Activated naive CD8-positive, alpha-beta T cell treated with anti-CD3 and anti-CD28 coated beads for 36 hours (primary cell): ENCODE results near the gene KIAA1217. TPM values are rescaled to one million over a fixed set of nuclear protein-coding genes. Genes with fewer than 3 reads are reported as not detected.

Source experiments
- DNase-seq: peaks from one replicate; pipeline ENCODE4 v3.0.0; 2021
- H3K27ac Mint-ChIP-seq: one replicate; pipeline ENCODE4 v1.8.0; 2022; ENCODE audit warnings: mild to moderate bottlenecking, moderate library complexity, mixed read lengths
- H3K27me3 Mint-ChIP-seq: one replicate; pipeline ENCODE4 v1.8.0; 2022; ENCODE audit warnings: mild to moderate bottlenecking, mixed read lengths
- H3K36me3 Mint-ChIP-seq: one replicate; pipeline ENCODE4 v1.8.0; 2021; ENCODE audit warnings: mild to moderate bottlenecking, mixed read lengths
- H3K4me1 Mint-ChIP-seq: one replicate; pipeline ENCODE4 v1.8.0; 2021; ENCODE audit warnings: mixed read lengths
- H3K4me3 Mint-ChIP-seq: one replicate; pipeline ENCODE4 v1.8.0; 2022; ENCODE audit warnings: mild to moderate bottlenecking, moderate library complexity, mixed read lengths
- H3K9me3 Mint-ChIP-seq: one replicate; pipeline ENCODE4 v1.8.0; 2022; ENCODE audit warnings: mixed read lengths
- total RNA-seq, 2 experiments: library from RNA; stranded (reverse); gene quantifications; one replicate each; pipeline ENCODE4 v1.2.3, GENCODE V29; 2021

The KIAA1217 gene
- total RNA-seq, 2 experiments from 2014 or later, result 1.5 to 1.6 TPM

GRCh38 chr10:24202181-24202570 is 6.8 kb upstream of the KIAA1217 start:
- Mint-ChIP-seq H3K4me3 (no peak overlapping the region), H3K36me3 (no peaks in the 10 kb centered on the region), H3K4me1 (no peaks in the 10 kb centered on the region), H3K27me3 (peaks cover 23% of the 10 kb centered on the region), H3K9me3 (no peaks in the 10 kb centered on the region), H3K27ac (no peak overlapping the region)
- DNase-seq, result no peak

GRCh38 chr10:24205821-24206220 is 3.1 kb upstream of the KIAA1217 start:
- Mint-ChIP-seq H3K9me3 (peaks cover 3% of the 10 kb centered on the region), H3K4me1 (peaks cover 21% of the 10 kb centered on the region), H3K36me3 (no peaks in the 10 kb centered on the region), H3K4me3 (no peak overlapping the region), H3K27ac (no peak overlapping the region), H3K27me3 (peaks cover 45% of the 10 kb centered on the region)
- DNase-seq, result no peak

- Mint-ChIP-seq H3K9me3 (peaks cover 3% of the 10 kb centered on the region), H3K4me1 (peaks cover 21% of the 10 kb centered on the region), H3K27me3 (peaks cover 49% of the 10 kb centered on the region), H3K36me3 (no peaks in the 10 kb centered on the region), H3K27ac (no peak overlapping the region), H3K4me3 (no peak overlapping the region)
- DNase-seq, result no peak
Observed at GRCh38 chr10:24206334-24206733, 2.6 kb upstream of the KIAA1217 start.

- Mint-ChIP-seq H3K36me3 (no peaks in the 10 kb centered on the region), H3K27me3 (peaks cover 52% of the 10 kb centered on the region), H3K9me3 (peaks cover 3% of the 10 kb centered on the region), H3K4me3 (no peak overlapping the region), H3K27ac (no peak overlapping the region), H3K4me1 (peaks cover 21% of the 10 kb centered on the region)
- no peak for DNase-seq
Observed at GRCh38 chr10:24206926-24207325, 2.0 kb upstream of the KIAA1217 start.

- peaks cover 21% of the 10 kb centered on the region for H3K4me1 Mint-ChIP-seq
- DNase-seq, result no peak
- peaks cover 3% of the 10 kb centered on the region for H3K9me3 Mint-ChIP-seq
- H3K4me3 Mint-ChIP-seq, result no peak overlapping the region
- H3K36me3 Mint-ChIP-seq, result no peaks in the 10 kb centered on the region
- H3K27ac Mint-ChIP-seq, result no peak overlapping the region
- peaks cover 56% of the 10 kb centered on the region for H3K27me3 Mint-ChIP-seq
Observed at GRCh38 chr10:24207341-24207740, 1.6 kb upstream of the KIAA1217 start.

GRCh38 chr10:24207781-24208611 is 942 bp upstream of the KIAA1217 start:
- Mint-ChIP-seq H3K27ac (no peak overlapping the region), H3K4me3 (peak overlapping the region; percentile 76)
- no peak for DNase-seq

GRCh38 chr10:24209432-24209771 is 464 bp downstream of the KIAA1217 start:
- Mint-ChIP-seq H3K4me1 (peaks cover 21% of the 10 kb centered on the region), H3K27me3 (peaks cover 44% of the 10 kb centered on the region), H3K27ac (peak overlapping the region; percentile 86), H3K4me3 (peak overlapping the region; percentile 78), H3K36me3 (no peaks in the 10 kb centered on the region), H3K9me3 (peaks cover 3% of the 10 kb centered on the region)
- peak; percentile 35 for DNase-seq

More at GRCh38 chr10:24207781-24208611, 942 bp upstream of the KIAA1217 start:
- no peaks in the 10 kb centered on the region for H3K36me3 Mint-ChIP-seq
- peaks cover 21% of the 10 kb centered on the region for H3K4me1 Mint-ChIP-seq
- H3K9me3 Mint-ChIP-seq, result peaks cover 3% of the 10 kb centered on the region
- H3K27me3 Mint-ChIP-seq, result peaks cover 53% of the 10 kb centered on the region

GRCh38 chr10:24209946-24210491 is 1.1 kb downstream of the KIAA1217 start:
- peak overlapping the region; percentile 78 for H3K4me3 Mint-ChIP-seq
- peak; percentile 62 for DNase-seq
- H3K27ac Mint-ChIP-seq, result peak overlapping the region; percentile 18
- H3K36me3 Mint-ChIP-seq, result no peaks in the 10 kb centered on the region
- peaks cover 3% of the 10 kb centered on the region for H3K9me3 Mint-ChIP-seq
- peaks cover 41% of the 10 kb centered on the region for H3K27me3 Mint-ChIP-seq
- H3K4me1 Mint-ChIP-seq, result peaks cover 21% of the 10 kb centered on the region

- peaks cover 43% of the 10 kb centered on the region for H3K27me3 Mint-ChIP-seq
- no peaks in the 10 kb centered on the region for H3K36me3 Mint-ChIP-seq
- no peak for DNase-seq
- peaks cover 3% of the 10 kb centered on the region for H3K9me3 Mint-ChIP-seq
- H3K27ac Mint-ChIP-seq, result no peak overlapping the region
- no peak overlapping the region for H3K4me3 Mint-ChIP-seq
- peaks cover 21% of the 10 kb centered on the region for H3K4me1 Mint-ChIP-seq
Observed at GRCh38 chr10:24210501-24210900, 1.6 kb downstream of the KIAA1217 start.

GRCh38 chr10:24213266-24213665 is 4.3 kb downstream of the KIAA1217 start:
- Mint-ChIP-seq H3K27ac (no peak overlapping the region), H3K4me1 (peaks cover 19% of the 10 kb centered on the region), H3K27me3 (peaks cover 31% of the 10 kb centered on the region), H3K4me3 (no peak overlapping the region), H3K9me3 (peaks cover 3% of the 10 kb centered on the region), H3K36me3 (no peaks in the 10 kb centered on the region)
- DNase-seq, result no peak

- H3K27ac Mint-ChIP-seq, result no peak overlapping the region
Observed at GRCh38 chr10:24213881-24214280, 4.9 kb downstream of the KIAA1217 start.

GRCh38 chr10:24214762-24215161 is 5.8 kb downstream of the KIAA1217 start:
- H3K27ac Mint-ChIP-seq, result no peak overlapping the region
- peaks cover 7% of the 10 kb centered on the region for H3K4me1 Mint-ChIP-seq
- no peaks in the 10 kb centered on the region for H3K36me3 Mint-ChIP-seq
- DNase-seq, result no peak
- peaks cover 3% of the 10 kb centered on the region for H3K9me3 Mint-ChIP-seq
- H3K27me3 Mint-ChIP-seq, result peaks cover 24% of the 10 kb centered on the region
- no peak overlapping the region for H3K4me3 Mint-ChIP-seq

More at GRCh38 chr10:24213881-24214280, 4.9 kb downstream of the KIAA1217 start:
- no peak for DNase-seq
- H3K27me3 Mint-ChIP-seq, result peaks cover 27% of the 10 kb centered on the region
- H3K36me3 Mint-ChIP-seq, result no peaks in the 10 kb centered on the region
- peaks cover 14% of the 10 kb centered on the region for H3K4me1 Mint-ChIP-seq
- H3K4me3 Mint-ChIP-seq, result no peak overlapping the region
- H3K9me3 Mint-ChIP-seq, result peaks cover 3% of the 10 kb centered on the region

GRCh38 chr10:24215196-24215595 is 6.3 kb downstream of the KIAA1217 start:
- H3K9me3 Mint-ChIP-seq, result peaks cover 3% of the 10 kb centered on the region
- H3K27ac Mint-ChIP-seq, result no peak overlapping the region
- no peaks in the 10 kb centered on the region for H3K36me3 Mint-ChIP-seq
- peaks cover 3% of the 10 kb centered on the region for H3K4me1 Mint-ChIP-seq
- no peak overlapping the region for H3K4me3 Mint-ChIP-seq
- DNase-seq, result no peak
- peaks cover 24% of the 10 kb centered on the region for H3K27me3 Mint-ChIP-seq

- H3K27me3 Mint-ChIP-seq, result peaks cover 24% of the 10 kb centered on the region
- DNase-seq, result no peak
- H3K4me3 Mint-ChIP-seq, result no peak overlapping the region
- peaks cover under 1% of the 10 kb centered on the region for H3K4me1 Mint-ChIP-seq
- H3K9me3 Mint-ChIP-seq, result peaks cover under 1% of the 10 kb centered on the region
- no peaks in the 10 kb centered on the region for H3K36me3 Mint-ChIP-seq
- H3K27ac Mint-ChIP-seq, result no peak overlapping the region
Observed at GRCh38 chr10:24215603-24216002, 6.7 kb downstream of the KIAA1217 start.

- Mint-ChIP-seq H3K4me3 (no peak overlapping the region), H3K27ac (no peak overlapping the region), H3K27me3 (peaks cover 14% of the 10 kb centered on the region), H3K36me3 (no peaks in the 10 kb centered on the region), H3K9me3 (no peaks in the 10 kb centered on the region), H3K4me1 (no peaks in the 10 kb centered on the region)
- DNase-seq, result no peak
Observed at GRCh38 chr10:24219963-24220362, 11.0 kb downstream of the KIAA1217 start.

- Mint-ChIP-seq H3K36me3 (no peaks in the 10 kb centered on the region), H3K4me3 (no peak overlapping the region), H3K27me3 (peaks cover 8% of the 10 kb centered on the region), H3K4me1 (no peaks in the 10 kb centered on the region), H3K27ac (no peak overlapping the region), H3K9me3 (no peaks in the 10 kb centered on the region)
- DNase-seq, result no peak
Observed at GRCh38 chr10:24223341-24223740, 14.4 kb downstream of the KIAA1217 start.
